GM10248 (cell line): ENCODE data around the gene GPATCH1.

Experiments used
- CTCF ChIA-PET: fragments of 300-600 bp; sonication (Branson Sonifier 250); formaldehyde crosslinking; extraction: SDS; loops from one replicate; lab custom pipeline; 2021; ENCODE audit warnings: antibody characterized with exemption; lab: Yijun Ruan, JAX
- POLR2A ChIA-PET: fragments of 350-650 bp; sonication (Branson Sonifier 250); formaldehyde crosslinking; extraction: SDS; loops from one replicate; lab custom pipeline; 2020; ENCODE audit warnings: antibody characterized with exemption; lab: Yijun Ruan, JAX
- DNase-seq: peaks from one replicate; pipeline ENCODE4 v3.0.0; 2012; ENCODE audit errors: extremely low spot score
- CTCF ChIP-seq: IDR thresholded peaks from 2 replicates; pipeline ENCODE4 v1.5.1; 2012; ENCODE audit warnings: mild to moderate bottlenecking, low read depth; ENCODE audit errors: extremely low read depth, missing control alignments, control extremely low read depth

The GPATCH1 gene

GRCh38 chr19:33054623-33055022 is 26.4 kb upstream of the GPATCH1 start:
- POLR2A ChIA-PET, result no interaction called here
- CTCF ChIA-PET, result interaction anchor here (1.4 kb wide), 1 partner anchor 9 kb away, joined by 3 read pairs; no protein-coding TSS in a partner anchor
- TF ChIP-seq CTCF, result no peak
- no peak for DNase-seq

GRCh38 chr19:33055718-33056117 is 25.3 kb upstream of the GPATCH1 start:
- TF ChIP-seq CTCF, result no peak
- CTCF ChIA-PET, result interaction anchor here (0.9 to 1.4 kb wide), 4 partner anchors 8 to 106 kb away, joined by 3 to 4 read pairs (median 3); no protein-coding TSS in a partner anchor
- DNase-seq, result no peak
- POLR2A ChIA-PET, result interaction anchor here (0.7 kb wide), 1 partner anchor 17 kb away, joined by 3 read pairs; no protein-coding TSS in a partner anchor

- POLR2A ChIA-PET, result interaction anchor here (0.7 kb wide), 1 partner anchor 339 kb away, joined by 3 read pairs; no protein-coding TSS in a partner anchor
- TF ChIP-seq CTCF, result no peak
- CTCF ChIA-PET, result no interaction called here
- DNase-seq, result no peak
Measured at GRCh38 chr19:33060586-33060985, 20.4 kb upstream of the GPATCH1 start.

GRCh38 chr19:33062902-33063301 is 18.1 kb upstream of the GPATCH1 start:
- ChIA-PET CTCF (no interaction called here), POLR2A (no interaction called here)
- TF ChIP-seq CTCF, result no peak
- no peak for DNase-seq

- no peak for DNase-seq
- no peak for TF ChIP-seq CTCF
- ChIA-PET POLR2A (no interaction called here), CTCF (interaction anchor here (0.7 to 1.0 kb wide), 2 partner anchors 8 to 12 kb away, joined by 3 read pairs; no protein-coding TSS in a partner anchor)
Measured at GRCh38 chr19:33063356-33063752, 17.6 kb upstream of the GPATCH1 start.

- CTCF ChIA-PET, result interaction anchor here (0.7 to 1.0 kb wide), 2 partner anchors 9 to 12 kb away, joined by 3 read pairs; no protein-coding TSS in a partner anchor
- POLR2A ChIA-PET, result no interaction called here
- no peak for DNase-seq
- TF ChIP-seq CTCF, result no peak
Measured at GRCh38 chr19:33063753-33064457, 17.1 kb upstream of the GPATCH1 start.
